Measurements from ENCODE around the gene FAM181A.

- TF ChIP-seq CTCF (IDR thresholded peaks at IDR 0.05) (no peak), POLR2A (IDR thresholded peaks at IDR 0.05) (no peak)
Measured at GRCh38 chr14:93889739-93890483, 37.2 kb upstream of the FAM181A start.

Data from body of pancreas (tissue), 4 donors.